Measurements from ENCODE around the gene TRIM37.

- TF ChIP-seq FOXA2 (IDR thresholded peaks at IDR 0.05) (no peak), CTCF (IDR thresholded peaks at IDR 0.05; ENCODE audit: low read depth, low read length, missing input control) (no peak), MAX (IDR thresholded peaks at IDR 0.05) (no peak), YY1 (IDR thresholded peaks at IDR 0.05) (no peak), EGR1 (IDR thresholded peaks at IDR 0.05; ENCODE audit: low read depth in 2 of 2) (no peak)
Observed at GRCh38 chr17:59154292-59154720, 47.6 kb upstream of the TRIM37 start.

Measured in liver (tissue), 3 donors.